Tibial nerve (tissue), 3 donors: ENCODE measurements around the gene NPPA.

Experiments used
- CTCF ChIP-seq, 5 experiments: fragments of 200-600 bp in 3 of 5; fragments of 450-650 bp in 2 of 5; sonication (generic) in 3 of 5; IDR thresholded peaks; one replicate each; pipeline ENCODE4 v1.5.1; 2016 to 2019; ENCODE audit warnings: antibody characterized with exemption in 5 of 5, mild to moderate bottlenecking in 3 of 5, moderate library complexity in 2 of 5
- POLR2A ChIP-seq, 2 donors: fragments of 450-650 bp; IDR thresholded peaks; one replicate each; pipeline ENCODE4 v1.6.1; 2017; ENCODE audit warnings: antibody characterized with exemption in 2 of 2, mild to moderate bottlenecking in 2 of 2, moderate library complexity in 2 of 2

- TF ChIP-seq CTCF (IDR thresholded peaks at IDR 0.05) (peak in 1 of 5 experiments; percentile 2), POLR2A (IDR thresholded peaks at IDR 0.05) (peak; percentile 41 to 90)
Observed at GRCh38 chr1:11802973-11803885, 44.4 kb downstream of the NPPA start.
